Right ventricle myocardium inferior (tissue), 1 donor: ENCODE measurements around the gene DNAJC27. TPM values are rescaled to one million over a fixed set of nuclear protein-coding genes. Genes with fewer than 3 reads are reported as not detected.
A peak's percentile ranks its signal among the peaks of the same experiment; 100 is the strongest.

Source experiments
- ATAC-seq: fragments of 200-7000 bp; cut with Tn5 transposase; one replicate; pipeline ENCODE4 v1.9.1; 2020; ENCODE audit warnings: mild to moderate bottlenecking, moderate library complexity
- DNase-seq: peaks from one replicate; pipeline ENCODE4 v3.0.0; 2021; ENCODE audit errors: missing footprints
- intact Hi-C: fragments of 100-400 bp; cut with DNase I; formaldehyde crosslinking; loops from one replicate; pipeline ENCODE4 v1.11.0; 2022
- total RNA-seq: library from RNA; stranded (reverse); fragmentation: NEBNext Ultra II Directional; extraction: Animal tissue kit (Norgen Biotek cat#: 25700); gene quantifications from one replicate; pipeline ENCODE4 v1.2.1, GENCODE V29; 2021
- donor health status: DM: no; HTN: yes; CAD: no; lungs with severe emphysema.

The DNAJC27 gene
- total RNA-seq, 1 donor from 2014 or later: 9.8 TPM

DNA sequence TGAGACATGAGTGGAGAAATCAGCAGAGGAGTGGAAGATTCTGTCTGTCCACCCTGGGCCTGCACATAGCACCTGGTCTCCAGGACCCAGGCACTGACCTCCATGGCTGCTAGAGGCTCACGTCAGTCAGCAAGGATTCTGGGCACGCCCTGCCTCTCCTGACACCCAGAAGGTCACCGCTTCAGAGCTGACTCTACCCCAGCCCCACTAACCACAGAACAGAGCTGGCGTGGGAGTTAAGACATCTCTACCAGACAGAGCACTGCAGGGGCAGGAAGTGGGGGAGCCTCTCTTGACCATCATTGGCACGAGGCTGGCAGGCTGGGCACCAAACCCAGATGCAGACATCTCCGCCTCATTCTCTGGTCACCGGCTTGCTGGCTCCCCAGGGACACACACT is 54.7 kb downstream of the DNAJC27 start:
- intact Hi-C loops: loop anchor here (5.0 kb wide), 2 partner anchors 45 to 65 kb away; no protein-coding TSS in a partner anchor
- DNase-seq: no peak
- no peak for ATAC-seq

DNA sequence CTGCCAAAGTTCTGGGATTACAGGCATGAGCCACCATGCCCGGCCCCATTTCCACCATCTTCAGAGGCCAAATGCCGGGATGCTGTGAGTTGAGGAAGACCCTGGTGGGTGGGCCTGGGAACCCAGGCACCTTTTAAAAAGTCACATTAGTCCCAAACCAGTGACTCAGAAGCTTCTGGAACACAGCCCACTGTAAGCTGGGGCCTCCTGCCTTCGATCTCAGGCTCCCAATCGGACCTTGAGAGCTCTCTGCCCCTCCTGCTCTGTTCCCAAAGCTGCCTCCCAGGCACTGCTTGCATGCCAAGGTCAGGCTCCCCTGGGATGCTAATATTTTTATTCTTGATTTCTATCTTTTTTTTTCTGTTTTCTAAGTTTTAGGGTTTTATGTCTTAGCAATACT is 56.0 kb downstream of the DNAJC27 start:
- no peak for ATAC-seq

GRCh38 chr2:24915175-24915574 is 56.6 kb downstream of the DNAJC27 start:
- ATAC-seq: no peak
- intact Hi-C loops: loop anchor here (5.0 kb wide), 2 partner anchors 43 to 63 kb away; no protein-coding TSS in a partner anchor

More for the DNA sequence above, 56.0 kb downstream of the DNAJC27 start:
- no peak for DNase-seq
- intact Hi-C loops: loop anchor here (5.0 kb wide), 2 partner anchors 43 to 63 kb away; no protein-coding TSS in a partner anchor

DNA sequence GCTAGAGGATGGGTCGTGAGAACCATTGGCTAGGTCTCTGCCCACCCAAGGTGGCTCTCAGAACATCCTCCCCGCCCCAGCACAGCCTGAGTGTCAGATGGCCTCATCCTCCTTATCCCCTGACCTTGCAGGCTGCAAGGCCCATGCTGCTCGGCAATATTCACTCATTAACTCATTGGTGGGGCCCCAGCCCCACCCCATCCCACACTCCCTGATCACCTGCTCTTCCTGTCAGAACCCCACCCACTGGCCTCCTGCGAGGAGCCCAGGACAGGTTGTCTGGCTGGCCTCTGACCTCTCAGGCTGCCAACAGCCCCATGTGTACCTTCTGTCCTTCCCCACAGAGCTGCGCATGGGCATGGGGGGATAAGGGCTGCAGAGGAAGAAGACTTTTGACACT is 57.0 kb downstream of the DNAJC27 start:
- intact Hi-C loops: loop anchor here (5.0 kb wide), 2 partner anchors 42 to 62 kb away; no protein-coding TSS in a partner anchor
- ATAC-seq (no peak), DNase-seq (no peak)

More at GRCh38 chr2:24915175-24915574, 56.6 kb downstream of the DNAJC27 start:
- no peak for DNase-seq

GRCh38 chr2:24913911-24914310 is 57.8 kb downstream of the DNAJC27 start:
- DNase-seq (no peak), ATAC-seq (no peak)

GRCh38 chr2:24912986-24913385 is 58.8 kb downstream of the DNAJC27 start:
- DNase-seq (no peak), ATAC-seq (no peak)
- intact Hi-C loops: no loop called here

More at GRCh38 chr2:24913911-24914310, 57.8 kb downstream of the DNAJC27 start:
- intact Hi-C loops: no loop called here

DNA sequence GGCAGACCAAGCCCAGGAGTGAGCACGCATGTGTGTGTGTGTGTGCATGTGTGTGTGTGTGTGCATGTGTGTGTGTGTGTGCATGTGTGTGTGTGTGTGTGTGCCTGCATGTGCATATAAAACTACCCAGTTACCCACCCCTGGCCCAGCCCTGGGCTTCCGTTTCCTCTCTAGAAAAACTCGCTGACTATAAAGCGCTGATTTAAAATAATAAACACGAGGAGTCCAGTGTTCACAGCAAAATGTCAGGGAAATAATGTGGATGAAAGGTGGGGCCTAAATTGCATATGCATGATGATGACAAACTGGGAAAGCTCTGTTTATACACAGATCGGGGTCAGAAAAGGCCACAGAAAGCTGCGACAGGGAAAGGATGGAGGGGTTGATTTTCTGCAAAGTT is 59.2 kb downstream of the DNAJC27 start:
- intact Hi-C loops: no loop called here
- ATAC-seq (no peak), DNase-seq (no peak)

GRCh38 chr2:24910245-24910644 is 61.5 kb downstream of the DNAJC27 start:
- intact Hi-C loops: no loop called here
- no peak for ATAC-seq
- no peak for DNase-seq

DNA sequence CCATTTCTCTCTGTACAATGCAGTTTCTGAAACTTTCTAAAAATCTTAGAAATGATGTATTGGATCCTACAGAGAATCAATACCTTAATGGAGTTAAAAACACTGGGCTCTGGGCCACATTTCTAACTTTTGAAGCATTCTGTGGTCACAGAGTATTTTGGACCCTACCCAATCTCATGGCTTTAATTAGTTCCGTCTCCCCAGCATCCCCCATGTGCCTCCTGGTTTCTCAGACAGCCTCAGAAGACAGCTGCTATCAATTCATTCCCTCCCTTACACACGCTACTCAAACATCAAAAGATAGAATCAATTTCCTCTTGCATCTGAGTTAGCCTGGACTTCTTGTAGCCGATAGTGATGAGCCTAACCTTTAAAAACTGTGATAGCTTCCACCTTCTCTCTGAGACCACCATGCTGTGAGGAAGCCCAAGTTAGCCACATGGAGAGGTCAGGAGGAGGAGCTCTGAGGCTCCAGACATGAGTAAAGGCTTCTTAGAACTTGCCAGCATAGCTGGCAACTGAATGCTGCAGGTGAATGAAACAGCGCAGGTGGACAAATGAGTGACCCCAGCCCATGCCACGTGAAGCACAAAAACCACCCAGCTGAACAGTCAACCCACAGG is 62.1 kb downstream of the DNAJC27 start:
- ATAC-seq (no peak), DNase-seq (no peak)
- intact Hi-C loops: no loop called here

DNA sequence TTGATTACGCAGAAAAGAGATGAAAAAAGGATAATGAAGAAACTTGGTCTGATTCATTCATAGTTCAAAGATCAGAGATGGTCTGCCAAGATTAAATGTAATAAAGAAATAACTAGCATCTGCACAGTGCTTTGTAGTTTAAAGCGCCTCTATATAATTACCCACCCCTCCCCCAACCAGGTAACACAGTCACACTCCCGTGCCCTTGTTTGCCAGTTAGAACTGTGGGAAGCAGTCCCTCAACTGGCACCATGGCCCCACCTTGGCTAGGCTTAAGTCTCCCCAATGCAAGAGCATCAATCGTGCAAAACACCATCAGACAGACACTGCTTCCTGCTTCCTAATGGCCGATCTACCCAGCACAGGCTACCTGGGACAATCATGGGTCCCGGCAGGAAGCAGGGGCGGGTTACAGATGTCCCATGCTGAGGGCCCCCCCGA is 63.3 kb downstream of the DNAJC27 start:
- DNase-seq: no peak
- intact Hi-C loops: no loop called here
- no peak for ATAC-seq

DNA sequence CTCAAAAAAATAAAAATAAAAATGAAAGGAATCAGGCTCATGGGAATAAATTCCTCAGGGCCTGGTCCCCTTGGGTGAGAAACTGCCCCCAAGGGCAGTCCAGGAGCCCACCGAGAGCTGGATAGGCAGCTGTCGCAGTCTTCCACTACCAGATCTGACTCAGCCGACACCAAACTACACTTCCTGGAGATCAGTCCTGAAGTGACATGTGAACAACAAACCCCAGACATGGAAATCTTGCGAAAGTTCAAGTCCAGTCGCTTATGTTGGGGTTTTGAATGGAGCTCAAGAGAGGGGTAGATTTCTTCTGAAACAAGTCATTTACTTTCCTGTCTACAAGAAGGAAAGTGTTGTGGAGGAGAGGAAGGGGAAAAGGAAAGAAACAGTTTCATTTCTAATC is 64.6 kb downstream of the DNAJC27 start:
- intact Hi-C loops: no loop called here
- ATAC-seq: no peak
- no peak for DNase-seq

- intact Hi-C loops: no loop called here
- DNase-seq (no peak), ATAC-seq (no peak)
These were observed 65.3 kb downstream of the DNAJC27 start for GRCh38 chr2:24906466-24906865.

DNA sequence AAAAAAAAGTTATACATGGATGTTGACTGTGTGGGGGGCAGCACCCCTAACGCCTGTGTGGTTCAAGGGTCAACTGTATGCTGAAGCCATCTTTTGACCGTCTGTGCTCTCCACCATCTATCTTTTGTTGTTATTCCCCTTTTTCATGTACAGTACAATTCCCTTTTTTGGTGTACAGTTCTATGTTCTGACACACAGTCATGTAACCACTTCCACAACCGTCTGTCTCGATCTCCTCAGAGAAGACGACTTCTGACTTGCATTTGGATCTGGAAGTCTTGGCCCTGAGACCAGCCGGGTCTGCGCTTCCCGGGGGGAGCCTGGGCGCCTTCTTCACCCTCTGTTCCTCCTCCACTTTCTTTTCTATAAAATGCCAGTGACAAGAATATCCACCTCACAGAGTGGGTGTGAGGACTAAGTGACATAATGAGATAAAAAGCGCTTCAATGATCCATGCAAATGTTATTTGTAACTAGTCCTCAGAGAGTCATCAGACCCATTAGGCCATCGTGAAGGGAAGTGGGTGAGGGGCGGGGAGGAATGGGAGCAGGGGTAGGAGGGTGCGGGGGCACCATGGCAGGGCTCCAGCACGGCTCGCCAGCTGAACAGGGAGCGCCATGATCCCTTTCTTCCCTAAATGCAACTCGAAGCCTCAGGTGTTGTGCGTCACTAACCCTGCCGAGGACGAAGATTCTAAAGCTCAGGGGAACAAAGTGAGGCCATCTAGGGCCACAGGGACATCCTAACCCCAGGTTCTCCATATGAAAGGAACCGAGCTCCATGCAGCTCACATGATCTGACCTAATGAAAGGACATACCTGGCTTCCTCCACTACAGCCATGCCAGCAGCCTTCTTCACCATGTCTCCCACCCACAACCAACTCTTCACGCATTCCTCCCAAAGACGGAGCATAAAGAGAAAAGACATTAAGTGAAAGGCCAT is 68.3 kb downstream of the DNAJC27 start:
- no peak for DNase-seq
- no peak for ATAC-seq
- intact Hi-C loops: no loop called here

DNA sequence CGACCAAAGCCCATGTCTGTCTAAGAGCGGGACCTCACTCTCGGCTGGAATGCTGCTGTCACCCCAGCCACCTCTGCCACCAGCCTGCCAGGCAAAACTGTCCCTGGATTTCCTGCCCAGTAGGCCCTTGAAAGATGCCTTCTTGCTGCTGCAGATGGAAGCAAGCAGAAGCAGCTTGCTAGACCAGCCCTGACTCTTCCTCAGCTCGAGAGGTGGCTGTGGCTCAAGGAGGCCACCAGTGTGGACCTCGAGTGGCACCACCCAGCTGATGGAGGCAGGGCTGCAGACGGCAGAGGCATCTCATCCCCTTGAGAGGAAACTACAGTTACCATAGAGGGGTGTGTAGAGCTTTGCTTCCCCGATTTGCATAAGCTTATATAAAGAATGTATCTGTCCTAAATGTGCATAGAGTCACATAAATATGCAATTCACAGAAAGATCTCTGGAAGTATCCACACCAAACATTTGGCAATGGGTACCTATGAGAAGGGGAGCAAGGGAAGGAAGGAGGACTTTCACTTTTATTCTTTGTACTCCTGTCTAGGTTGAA is 72.3 kb downstream of the DNAJC27 start:
- no peak for ATAC-seq
- no peak for DNase-seq
- intact Hi-C loops: no loop called here

DNA sequence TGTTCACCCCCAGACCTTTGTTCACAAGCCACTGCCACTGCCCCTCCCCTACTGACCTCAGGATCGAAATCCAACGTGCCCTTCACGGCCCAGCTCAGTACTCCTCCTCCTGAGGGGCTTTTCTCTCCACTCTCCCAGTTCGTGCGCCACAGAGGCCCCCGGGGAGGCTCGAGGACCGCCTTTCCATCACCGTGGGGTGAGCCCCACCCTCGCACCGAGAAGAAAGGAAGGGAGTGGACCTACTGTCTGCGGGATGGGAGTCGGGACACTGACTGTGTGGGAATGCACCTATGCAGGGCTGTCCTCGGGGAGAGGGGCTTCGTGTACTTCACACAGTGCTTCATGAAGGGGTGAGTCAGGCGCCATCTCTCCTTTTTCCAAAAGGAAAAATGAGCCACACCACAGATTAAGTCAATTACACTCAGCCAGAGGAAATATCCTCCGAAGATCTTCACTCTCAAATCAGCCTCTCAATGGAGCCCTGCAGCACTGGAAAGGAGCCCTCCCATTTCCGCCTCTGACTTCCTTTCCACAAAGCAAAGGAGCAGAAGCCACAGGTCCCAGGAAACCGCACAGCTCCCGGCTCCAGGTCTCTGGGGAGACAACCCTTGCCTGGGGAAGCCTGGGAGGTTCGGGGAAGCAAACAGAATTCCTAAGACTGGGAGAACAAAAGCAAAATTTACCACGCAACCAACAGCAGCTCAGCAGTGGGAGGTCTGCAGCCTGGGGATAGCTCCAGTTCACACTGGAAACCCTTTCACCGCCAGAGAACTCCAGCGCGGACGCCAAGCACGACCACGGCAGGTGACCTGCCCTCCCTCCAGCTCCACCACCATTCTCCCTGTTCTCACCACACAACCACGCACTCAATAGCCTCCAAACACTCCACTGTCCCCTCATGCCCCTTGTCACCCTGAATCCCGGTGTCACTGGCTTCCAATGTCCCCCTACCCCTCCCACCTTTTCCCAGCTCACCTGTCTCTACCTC is 73.3 kb downstream of the DNAJC27 start:
- ATAC-seq (peak; percentile 50), DNase-seq (no peak)
- intact Hi-C loops: no loop called here

GRCh38 chr2:24894750-24895149 is 77.0 kb downstream of the DNAJC27 start:
- no peak for DNase-seq
- intact Hi-C loops: no loop called here
- ATAC-seq: no peak

GRCh38 chr2:24893934-24894333 is 77.8 kb downstream of the DNAJC27 start:
- ATAC-seq (no peak), DNase-seq (no peak)
- intact Hi-C loops: no loop called here
